Astrocyte of the spinal cord (primary cell): Measurements from ENCODE around the gene GNG8.

Experiments used
- DNase-seq: peaks from one replicate; pipeline ENCODE4 v3.0.0; 2011; ENCODE audit warnings: low read depth, low spot score
- H3K4me3 ChIP-seq: 2 replicates; pipeline ENCODE4 v1.5.1; 2011; ENCODE audit warnings: low read depth, mild to moderate bottlenecking, low read length, moderate library complexity
- in situ Hi-C: cut with HindIII; loops from 2 replicates; pipeline ENCODE4 v1.10.0; 2017; ENCODE audit warnings: low sequenced_read_pairs
- TF ChIP-seq, protein P1 (sequence below): IDR thresholded peaks from 2 replicates; pipeline ENCODE4 v1.5.1; 2012; ENCODE audit warnings: low read depth, mild to moderate bottlenecking, low read length, inconsistent platforms

Gene GNG8

DNA sequence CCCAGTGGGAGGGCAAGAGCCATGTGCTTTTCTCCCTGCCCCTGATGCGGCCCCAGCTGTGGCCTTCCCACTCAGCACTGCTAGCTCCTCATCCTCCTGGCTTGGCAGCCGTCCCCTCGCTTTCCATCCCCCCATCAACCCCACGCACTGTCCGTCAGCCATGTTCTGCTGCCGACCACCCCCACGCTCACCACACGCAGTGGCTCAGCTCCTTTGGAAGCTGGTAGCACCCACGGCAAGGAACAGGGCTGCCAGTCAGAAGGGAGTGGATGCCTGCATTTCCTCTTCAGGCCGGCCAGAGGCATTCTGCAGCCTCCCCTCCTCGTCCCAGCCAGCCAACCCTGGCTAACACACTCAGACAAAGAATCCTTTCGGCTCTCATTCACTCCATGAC lies 28.6 kb downstream of the GNG8 start:
- in situ Hi-C loops = no loop called here
- H3K4me3 ChIP-seq = no peak overlapping the region
- DNase-seq = no peak
- TF ChIP-seq, protein P1, sequence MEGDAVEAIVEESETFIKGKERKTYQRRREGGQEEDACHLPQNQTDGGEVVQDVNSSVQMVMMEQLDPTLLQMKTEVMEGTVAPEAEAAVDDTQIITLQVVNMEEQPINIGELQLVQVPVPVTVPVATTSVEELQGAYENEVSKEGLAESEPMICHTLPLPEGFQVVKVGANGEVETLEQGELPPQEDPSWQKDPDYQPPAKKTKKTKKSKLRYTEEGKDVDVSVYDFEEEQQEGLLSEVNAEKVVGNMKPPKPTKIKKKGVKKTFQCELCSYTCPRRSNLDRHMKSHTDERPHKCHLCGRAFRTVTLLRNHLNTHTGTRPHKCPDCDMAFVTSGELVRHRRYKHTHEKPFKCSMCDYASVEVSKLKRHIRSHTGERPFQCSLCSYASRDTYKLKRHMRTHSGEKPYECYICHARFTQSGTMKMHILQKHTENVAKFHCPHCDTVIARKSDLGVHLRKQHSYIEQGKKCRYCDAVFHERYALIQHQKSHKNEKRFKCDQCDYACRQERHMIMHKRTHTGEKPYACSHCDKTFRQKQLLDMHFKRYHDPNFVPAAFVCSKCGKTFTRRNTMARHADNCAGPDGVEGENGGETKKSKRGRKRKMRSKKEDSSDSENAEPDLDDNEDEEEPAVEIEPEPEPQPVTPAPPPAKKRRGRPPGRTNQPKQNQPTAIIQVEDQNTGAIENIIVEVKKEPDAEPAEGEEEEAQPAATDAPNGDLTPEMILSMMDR = no peak

DNA sequence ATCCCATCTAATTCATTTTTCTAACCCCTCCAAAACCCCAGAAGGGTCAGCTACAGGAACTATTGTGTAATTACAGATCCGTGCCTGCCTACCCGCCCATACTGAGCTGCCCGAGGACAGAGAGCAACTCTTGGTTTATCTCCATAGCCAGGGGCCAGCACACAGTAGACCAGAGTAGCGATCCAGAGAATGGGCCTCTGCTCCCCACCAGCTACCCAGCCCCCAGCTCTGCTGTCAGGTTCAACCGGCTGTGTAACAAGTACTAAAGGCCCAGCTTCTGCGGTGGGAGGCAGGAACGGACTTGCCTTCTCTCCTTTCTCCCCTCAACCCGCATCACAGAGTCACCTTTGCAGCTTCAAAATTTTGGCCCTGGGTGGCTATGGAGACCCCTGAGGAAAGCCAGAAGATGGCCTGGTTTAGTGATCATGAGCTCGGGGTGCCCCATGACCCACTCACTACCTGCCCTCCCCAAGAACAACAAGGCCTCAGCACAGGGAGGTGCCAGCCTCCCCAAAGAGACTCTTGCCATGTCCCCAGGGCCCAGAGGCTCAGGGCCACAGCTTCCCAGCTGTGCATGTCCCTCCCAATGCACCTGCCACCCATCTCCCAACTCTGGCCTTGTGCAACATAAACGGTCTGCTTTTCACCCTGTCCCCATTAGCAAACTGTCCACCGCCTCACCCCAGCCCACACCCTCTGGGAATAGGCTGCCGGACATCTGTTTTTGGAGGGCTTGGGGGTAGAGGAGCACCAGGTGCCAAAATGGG lies 29.1 kb downstream of the GNG8 start:
- in situ Hi-C loops = no loop called here
- no peak overlapping the region for H3K4me3 ChIP-seq
- TF ChIP-seq, protein P1 = no peak
- DNase-seq = no peak

DNA sequence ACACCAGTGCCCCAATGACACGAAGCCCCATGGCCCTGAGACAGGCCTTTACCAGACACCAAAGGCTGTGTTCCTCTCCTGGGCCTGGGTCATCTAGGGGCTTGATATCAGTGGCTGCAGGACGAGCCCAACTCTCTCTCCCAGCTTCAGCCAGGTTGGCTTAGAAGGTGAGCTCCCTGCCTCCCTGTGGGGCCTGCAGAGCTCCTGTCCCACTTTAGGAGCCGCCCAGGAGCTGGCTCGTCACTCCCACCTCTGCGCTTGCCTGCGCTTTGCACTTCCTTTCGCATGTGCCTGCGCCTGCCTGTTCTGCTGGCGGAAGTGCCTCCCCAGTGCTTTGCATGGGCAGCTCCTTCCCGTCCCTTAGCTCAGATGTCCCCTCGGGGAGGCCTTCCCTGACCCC lies 30.0 kb downstream of the GNG8 start:
- in situ Hi-C loops = no loop called here
- TF ChIP-seq, protein P1 = no peak
- DNase-seq = no peak
- no peak overlapping the region for H3K4me3 ChIP-seq

DNA sequence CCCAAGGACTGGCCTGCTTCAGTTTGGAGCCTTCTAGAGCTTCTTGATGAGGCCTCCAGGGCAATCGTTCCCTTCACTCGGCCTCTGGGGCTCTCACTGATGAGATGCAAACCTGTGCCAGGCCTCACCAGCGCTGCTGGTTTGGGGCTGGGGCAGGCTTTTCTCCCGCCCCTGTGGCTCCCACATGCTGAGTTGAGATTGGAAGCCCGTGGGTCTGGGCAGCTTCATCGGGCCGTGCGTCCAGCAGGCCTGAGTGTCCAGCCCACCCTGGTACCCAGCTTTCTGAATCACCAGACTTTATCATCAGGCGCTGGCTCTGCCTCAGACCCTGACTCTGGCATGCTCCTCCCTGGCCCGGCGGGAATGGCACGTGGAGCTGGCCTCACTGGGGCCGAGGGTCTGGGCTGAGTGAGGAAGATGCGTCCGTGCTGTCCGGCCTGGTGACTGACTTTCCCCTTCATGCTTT lies 30.6 kb downstream of the GNG8 start:
- in situ Hi-C loops = no loop called here
- DNase-seq = no peak
- TF ChIP-seq, protein P1 = no peak
- H3K4me3 ChIP-seq = no peak overlapping the region

DNA sequence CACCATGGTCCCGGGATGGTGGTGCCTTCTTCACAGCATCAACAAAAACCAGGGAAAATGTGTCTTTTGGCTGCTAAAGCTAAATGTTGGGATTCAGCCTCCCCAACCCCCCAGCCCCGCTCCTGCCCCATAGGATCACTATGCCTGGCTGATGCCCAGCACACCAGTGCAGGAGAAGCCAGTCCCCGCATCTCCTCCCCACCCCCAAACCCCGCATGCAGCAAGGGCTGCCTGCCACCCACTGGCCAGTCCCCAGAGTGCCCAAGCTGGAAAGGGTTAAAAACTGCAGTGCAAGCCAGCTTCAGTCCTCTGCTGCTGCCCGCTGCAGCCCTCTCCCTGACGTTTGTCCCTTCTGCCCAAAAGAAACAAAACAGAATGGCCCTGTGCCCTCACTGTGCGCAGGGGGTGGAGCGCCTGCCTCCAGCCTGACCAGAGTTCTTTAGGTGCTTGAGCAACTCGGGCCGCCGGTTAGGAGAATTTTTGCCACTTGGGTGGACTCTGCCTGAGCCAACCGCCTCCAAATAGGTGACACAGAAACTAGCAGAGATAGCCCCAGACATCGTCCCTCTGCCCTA lies 31.1 kb downstream of the GNG8 start:
- DNase-seq = no peak
- TF ChIP-seq, protein P1 = no peak
- H3K4me3 ChIP-seq = no peak overlapping the region
- in situ Hi-C loops = no loop called here

DNA sequence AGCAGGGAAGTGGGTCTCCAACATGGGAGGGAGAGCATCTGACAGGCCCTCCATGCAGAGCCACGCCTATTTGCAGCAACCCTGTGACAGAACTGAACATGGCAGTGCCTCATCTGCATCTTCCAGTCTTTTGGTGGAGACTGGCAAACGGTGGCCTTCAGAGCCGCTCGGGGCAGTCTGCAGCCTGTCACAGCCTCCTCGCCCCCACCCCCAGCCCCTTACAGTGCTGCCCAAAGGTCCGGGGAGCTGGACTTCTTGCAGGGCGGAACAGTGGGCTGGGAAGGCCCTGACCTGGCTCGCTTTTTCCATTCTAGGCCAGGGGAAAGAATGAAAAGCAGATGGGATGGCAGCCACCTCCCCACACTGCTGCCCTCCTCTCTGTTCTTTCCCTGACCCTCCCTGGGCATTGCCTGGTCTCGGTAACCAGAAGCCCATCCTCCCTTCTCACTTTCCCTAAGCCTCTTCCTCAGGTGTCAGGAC lies 32.2 kb downstream of the GNG8 start:
- TF ChIP-seq, protein P1 = no peak
- DNase-seq = no peak
- in situ Hi-C loops = no loop called here
- H3K4me3 ChIP-seq = no peak overlapping the region
